PC-9 (cell line): ENCODE results near the gene DYNC2LI1. TPM values are rescaled to one million over a fixed set of nuclear protein-coding genes. Genes with fewer than 3 reads are reported as not detected.
A peak's percentile ranks its signal among the peaks of the same experiment; 100 is the strongest.

Source experiments
- BruUV-seq: library from RNA; stranded (reverse); fragments of 400-500 nt; replicated peaks from 2 replicates; lab custom pipeline; 2021; lab: Mats Ljungman, UMichigan
- CTCF ChIA-PET: fragments of 300-600 bp; sonication (Branson Sonifier 250); formaldehyde crosslinking; loops from one replicate; lab custom pipeline; 2022; ENCODE audit warnings: antibody characterized with exemption; lab: Charles Lee
- POLR2A ChIA-PET: fragments of 300-600 bp; sonication (Branson Sonifier 250); formaldehyde crosslinking; loops from one replicate; lab custom pipeline; 2022; ENCODE audit warnings: antibody characterized with exemption; ENCODE audit not compliant: unreplicated experiment; lab: Charles Lee
- DNase-seq, 2 experiments: peaks; one replicate each; pipeline versions ENCODE4 v3.0.0 to v3.0.0-alpha.2; 2015 to 2022; ENCODE audit warnings: mixed read lengths in 1 of 2
- H2AFZ ChIP-seq: fragments of 200-600 bp; sonication (generic); 2 replicates; pipeline ENCODE4 v1.8.1; 2017; ENCODE audit warnings: antibody characterized with exemption
- H3F3A ChIP-seq: fragments of 200-600 bp; sonication (generic); 2 replicates; pipeline ENCODE4 v1.8.1; 2017; ENCODE audit warnings: antibody characterized with exemption, mild to moderate bottlenecking, low read depth; ENCODE audit not compliant: insufficient read depth
- H3K27ac ChIP-seq: fragments of 200-600 bp; sonication (generic); 2 replicates; pipeline ENCODE4 v1.6.1; 2016; ENCODE audit warnings: mixed run types
- H3K27me3 ChIP-seq: fragments of 200-600 bp; sonication (generic); 2 replicates; pipeline ENCODE4 v1.6.1; 2016; ENCODE audit warnings: low read depth, mixed run types; ENCODE audit not compliant: insufficient read depth
- H3K36me3 ChIP-seq: fragments of 200-600 bp; sonication (generic); 2 replicates; pipeline ENCODE4 v1.6.1; 2016; ENCODE audit warnings: low read depth, mixed run types
- H3K4me1 ChIP-seq: fragments of 200-600 bp; sonication (generic); replicated peaks from 2 replicates; pipeline ENCODE4 v1.6.1; 2016; ENCODE audit warnings: mixed run types; ENCODE audit not compliant: insufficient read depth
- H3K4me2 ChIP-seq: fragments of 200-600 bp; sonication (generic); 2 replicates; pipeline ENCODE4 v1.6.1; 2017; ENCODE audit warnings: mixed run types
- H3K4me3 ChIP-seq: fragments of 200-600 bp; sonication (generic); 2 replicates; pipeline ENCODE4 v1.6.1; 2016; ENCODE audit warnings: mixed run types
- H3K79me2 ChIP-seq: fragments of 200-600 bp; sonication (generic); 2 replicates; pipeline ENCODE4 v1.6.1; 2017; ENCODE audit warnings: low read depth, mixed run types
- H3K9me2 ChIP-seq: fragments of 200-600 bp; sonication (generic); 2 replicates; pipeline ENCODE4 v1.8.1; 2017; ENCODE audit warnings: mild to moderate bottlenecking; ENCODE audit not compliant: insufficient read depth
- H3K9me3 ChIP-seq: fragments of 200-600 bp; sonication (generic); 2 replicates; pipeline ENCODE4 v1.8.1; 2016; ENCODE audit warnings: low read depth; ENCODE audit not compliant: insufficient read depth
- H4K20me1 ChIP-seq: fragments of 200-600 bp; sonication (generic); 2 replicates; pipeline ENCODE4 v1.8.1; 2017; ENCODE audit not compliant: insufficient read depth
- CTCF ChIP-seq: fragments of 200-600 bp; sonication (generic); conservative IDR thresholded peaks from 2 replicates; pipeline ENCODE4 v1.6.1; 2017; ENCODE audit warnings: mixed run types, antibody characterized with exemption, mild to moderate bottlenecking, moderate library complexity
- EZH2 ChIP-seq: fragments of 200-600 bp; sonication (generic); IDR thresholded peaks from 2 replicates; pipeline ENCODE4 v1.8.0; 2017; ENCODE audit warnings: antibody characterized with exemption, low read depth
- intact Hi-C: fragments of 100-400 bp; cut with micrococcal nuclease; formaldehyde crosslinking; loops from one replicate; pipeline ENCODE4 v1.10.0; 2022; ENCODE audit not compliant: unreplicated experiment
- total RNA-seq: library from RNA; stranded (reverse); gene quantifications from 2 replicates; pipeline ENCODE4 v1.2.3, GENCODE V29; 2021

Gene DYNC2LI1
- total RNA-seq, 1 experiment from 2014 or later = 27.1 TPM

- POLR2A ChIA-PET = interaction anchor here (0.6 kb wide), 1 partner anchor 61 kb away, joined by 4 read pairs; no protein-coding TSS in a partner anchor
- no peak overlapping the region for H3K27ac ChIP-seq
- CTCF ChIA-PET = interaction anchor here (0.6 kb wide), 1 partner anchor 809 kb away, joined by 3 read pairs; no protein-coding TSS in a partner anchor
- H3K27me3 ChIP-seq = no peaks in the 10 kb centered on the region
- TF ChIP-seq CTCF (peak; percentile 47; the same call in 1 of the 2 replicates), EZH2 (no peak)
- intact Hi-C loops = loop anchor here (10.0 kb wide), 1 partner anchor 183 kb away; no protein-coding TSS in a partner anchor
- no peaks in the 10 kb centered on the region for H4K20me1 ChIP-seq
- no peaks in the 10 kb centered on the region for H3K36me3 ChIP-seq
- H3K9me2 ChIP-seq = no peaks in the 10 kb centered on the region
- H3F3A ChIP-seq = no peaks in the 10 kb centered on the region
- no peaks in the 10 kb centered on the region for H3K4me1 ChIP-seq
- no peak for DNase-seq
- no peaks in the 10 kb centered on the region for H3K9me3 ChIP-seq
- no peak overlapping the region for H3K4me2 ChIP-seq
- no peak overlapping the region for H3K4me3 ChIP-seq
- H2AFZ ChIP-seq = no peak overlapping the region
- no peaks in the 10 kb centered on the region for H3K79me2 ChIP-seq
- no TSS peak for BruUV-seq
Measured at GRCh38 chr2:43798300-43798699, 24.5 kb downstream of the DYNC2LI1 start.

- H3F3A ChIP-seq = no peaks in the 10 kb centered on the region
- no peaks in the 10 kb centered on the region for H3K36me3 ChIP-seq
- no peaks in the 10 kb centered on the region for H3K9me3 ChIP-seq
- intact Hi-C loops = no loop called here
- no peak overlapping the region for H3K4me2 ChIP-seq
- no peaks in the 10 kb centered on the region for H3K9me2 ChIP-seq
- POLR2A ChIA-PET = no interaction called here
- TF ChIP-seq CTCF (no peak), EZH2 (no peak)
- H3K79me2 ChIP-seq = no peaks in the 10 kb centered on the region
- no peak overlapping the region for H3K27ac ChIP-seq
- no peaks in the 10 kb centered on the region for H3K27me3 ChIP-seq
- H4K20me1 ChIP-seq = no peaks in the 10 kb centered on the region
- no peak overlapping the region for H3K4me3 ChIP-seq
- H3K4me1 ChIP-seq = no peaks in the 10 kb centered on the region
- CTCF ChIA-PET = no interaction called here
- no peak overlapping the region for H2AFZ ChIP-seq
- no peak for DNase-seq
- BruUV-seq = no TSS peak
Measured at GRCh38 chr2:43800894-43801293, 27.1 kb downstream of the DYNC2LI1 start.

DNA sequence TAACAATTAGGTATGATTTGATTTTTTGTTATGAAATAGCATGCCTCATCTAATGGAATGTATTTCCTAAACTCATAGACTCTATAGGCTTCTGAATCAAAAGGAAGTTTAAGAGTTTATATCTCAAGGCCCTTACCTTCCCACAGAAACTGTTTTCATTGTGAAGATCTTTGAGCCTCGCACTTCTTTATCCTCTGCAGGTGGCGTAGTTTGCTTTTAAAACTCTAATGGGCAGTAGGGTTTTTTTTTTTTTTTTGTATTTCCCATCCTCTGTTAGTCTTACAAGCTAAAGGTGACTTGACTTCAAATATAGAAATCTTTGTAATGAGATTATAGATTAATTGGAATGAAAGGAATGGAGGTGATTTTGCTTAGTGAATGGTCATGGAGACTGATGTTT, 28.3 kb downstream of the DYNC2LI1 start:
- Histone ChIP-seq H3K27ac (no peak overlapping the region), H3K27me3 (no peaks in the 10 kb centered on the region), H3K4me2 (no peak overlapping the region), H4K20me1 (no peaks in the 10 kb centered on the region), H2AFZ (no peak overlapping the region), H3K79me2 (no peaks in the 10 kb centered on the region), H3K36me3 (no peaks in the 10 kb centered on the region), H3K9me2 (no peaks in the 10 kb centered on the region), H3K9me3 (no peaks in the 10 kb centered on the region), H3K4me1 (no peaks in the 10 kb centered on the region), H3F3A (no peaks in the 10 kb centered on the region), H3K4me3 (no peak overlapping the region)
- no peak for TF ChIP-seq CTCF
- TF ChIP-seq EZH2 = no peak
- BruUV-seq = no TSS peak
- POLR2A ChIA-PET = no interaction called here
- CTCF ChIA-PET = interaction anchor here (0.6 kb wide), 1 partner anchor 921 kb away, joined by 7 read pairs; no protein-coding TSS in a partner anchor
- intact Hi-C loops = no loop called here
- DNase-seq = no peak
